ENCODE results near the gene FAM3C. TPM values are rescaled to one million over a fixed set of nuclear protein-coding genes. Genes with fewer than 3 reads are reported as not detected.

Gene FAM3C
- total RNA-seq, 1 experiment from 2014 or later = 61.3 TPM

GRCh38 chr7:121300685-121301420 is 95.3 kb downstream of the FAM3C start:
- DNase-seq (ENCODE audit: low read depth) = no peak

Other genes with a start within 250 kb of the FAM3C start
- 0.39 TPM in 1 of 2 replicates, not detected in the other for gene WNT16, start 67.3 kb downstream of the FAM3C start, total RNA-seq (2014; rRNA removed; shearing (Covaris generic))